NT2/D1 (cell line): Measurements from ENCODE around the gene PRKAG2.

Source experiments
- SUZ12 ChIP-seq: IDR thresholded peaks from 2 replicates; pipeline ENCODE4 v1.6.1; 2011; ENCODE audit not compliant: insufficient read length, insufficient read depth; ENCODE audit errors: extremely low read depth
- YY1 ChIP-seq: IDR thresholded peaks from 2 replicates; pipeline ENCODE4 v1.6.1; 2011; ENCODE audit not compliant: insufficient read length, insufficient read depth
- ZNF274 ChIP-seq: IDR thresholded peaks from 2 replicates; pipeline ENCODE4 v1.6.1; 2011; ENCODE audit warnings: mild to moderate bottlenecking, low read depth, low read length

- TF ChIP-seq ZNF274: no peak
- TF ChIP-seq YY1: no peak
- no peak for TF ChIP-seq SUZ12
Measured at GRCh38 chr7:151540146-151540545, 336.8 kb downstream of the PRKAG2 start.
